ENCODE data around the gene MC2R.

Gene MC2R

DNA sequence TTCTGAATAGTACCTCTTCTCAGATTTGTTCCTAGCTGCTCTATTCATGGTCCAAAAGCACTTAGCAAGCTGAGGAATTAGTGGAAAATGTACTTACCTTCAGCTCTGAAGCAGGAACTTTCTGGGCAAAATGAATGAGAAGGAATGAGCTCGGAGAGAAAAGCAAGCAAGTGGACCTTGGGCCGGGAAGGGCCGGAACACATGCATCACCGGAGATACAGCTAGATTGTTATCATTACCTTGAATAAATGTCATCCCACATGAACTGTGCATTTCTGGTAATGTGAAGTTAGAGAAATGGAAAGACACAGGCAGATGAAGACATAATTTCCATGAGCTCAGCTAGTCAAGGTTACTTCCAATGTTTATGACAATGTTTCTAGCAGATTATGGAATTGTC is at the start of gene MC2R:
Gene MC2R (minus strand): TSS at position 146 of the 400 bp plus-strand sequence. CDS start 30,018 bp downstream, outside the sequence.
- no peak for DNase-seq

DNA sequence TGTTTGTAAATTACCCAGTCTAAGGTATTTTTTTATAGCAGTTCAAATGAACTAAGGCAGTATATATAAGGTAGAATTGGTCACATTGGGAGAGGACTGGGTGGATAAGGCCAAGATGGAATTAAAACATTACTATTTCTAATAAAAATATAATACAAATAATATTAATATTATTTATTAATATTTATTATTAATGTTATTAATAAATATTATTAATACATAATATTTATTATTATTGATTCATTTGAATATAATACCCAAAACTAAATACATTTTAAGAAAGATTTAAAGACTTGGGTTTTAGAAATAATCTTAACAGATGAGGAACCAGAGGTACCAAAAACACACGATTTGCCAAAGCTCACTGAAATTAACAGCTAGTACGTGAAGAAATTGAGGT is 30.5 kb upstream of the MC2R start:
- no peak for DNase-seq

DNA sequence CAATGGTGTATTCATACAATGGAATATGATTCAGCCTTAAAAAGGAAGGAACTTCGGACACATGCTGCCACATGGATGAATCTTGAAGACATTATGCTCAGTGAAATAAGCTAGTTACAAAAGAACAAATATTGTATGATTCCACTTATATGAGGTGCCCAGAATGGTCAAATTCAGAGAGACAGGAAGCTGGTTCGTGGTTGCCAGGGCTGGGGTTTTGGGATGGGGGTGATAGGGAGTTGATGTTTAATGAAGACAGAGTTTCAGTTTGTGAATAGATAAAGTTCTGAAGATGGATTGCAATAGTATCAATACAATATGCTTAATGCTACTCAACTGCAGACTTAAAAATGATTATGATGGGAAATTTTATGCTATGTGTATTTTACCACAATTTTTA is 28.0 kb upstream of the MC2R start:
- no peak for DNase-seq

DNA sequence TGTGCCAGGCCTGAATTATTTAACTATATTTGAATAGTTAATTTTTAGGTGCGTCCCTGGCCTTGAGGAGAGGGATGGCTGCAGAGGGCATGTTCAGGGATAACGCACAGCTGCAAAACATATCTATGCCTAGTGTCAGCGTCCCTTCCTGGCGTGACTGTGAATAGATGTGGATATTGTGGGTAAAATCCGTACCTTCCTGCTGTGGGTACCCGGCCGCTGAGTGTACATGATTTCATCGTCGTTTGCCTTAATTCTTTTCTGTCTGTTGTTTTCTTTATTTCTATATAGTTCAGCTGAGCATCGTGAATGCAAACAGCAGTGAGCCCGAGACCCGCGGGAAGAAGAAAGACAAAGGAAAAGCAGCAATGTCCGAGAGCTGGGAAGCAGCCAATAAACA is 25.0 kb upstream of the MC2R start:
- DNase-seq: no peak

DNA sequence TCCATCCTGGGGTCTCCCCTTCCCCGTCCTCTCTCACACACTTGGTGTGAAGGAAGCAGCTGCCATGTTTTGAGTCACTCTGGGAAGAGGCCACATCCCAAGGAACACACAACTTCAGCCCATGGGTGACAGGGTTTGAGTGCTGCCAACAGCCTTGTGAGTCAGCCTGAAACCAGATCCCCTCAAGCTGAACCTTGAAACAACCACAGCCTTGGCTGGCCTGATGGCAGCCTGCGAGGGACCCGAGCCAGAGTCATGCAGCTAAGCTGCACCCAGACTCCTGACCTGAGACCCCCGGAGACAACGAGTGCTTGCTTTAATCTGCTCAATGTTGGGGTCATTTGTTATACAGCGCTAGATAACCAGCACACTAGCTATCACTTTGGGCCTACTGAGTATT is 19.3 kb upstream of the MC2R start:
- no peak for DNase-seq

DNA sequence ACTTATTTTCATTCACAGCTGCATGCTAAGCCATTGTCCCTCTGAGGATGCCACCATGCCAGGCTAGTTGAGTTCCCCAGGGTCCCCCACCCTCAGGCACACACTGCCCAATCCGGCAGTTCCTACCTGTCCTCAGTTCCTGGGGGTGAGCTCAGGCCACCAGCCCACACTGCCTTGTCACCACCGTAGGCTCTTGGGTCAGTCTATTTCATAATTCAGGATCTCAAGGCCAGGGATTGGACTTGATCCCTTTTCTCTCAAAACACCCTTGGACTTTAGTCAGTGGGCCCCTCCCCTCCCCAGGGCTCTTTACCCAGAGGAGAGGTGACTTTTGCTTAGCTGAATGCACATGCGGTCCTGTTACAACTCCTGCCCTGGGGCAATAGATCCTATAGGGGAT is 18.7 kb upstream of the MC2R start:
- DNase-seq: no peak

DNA sequence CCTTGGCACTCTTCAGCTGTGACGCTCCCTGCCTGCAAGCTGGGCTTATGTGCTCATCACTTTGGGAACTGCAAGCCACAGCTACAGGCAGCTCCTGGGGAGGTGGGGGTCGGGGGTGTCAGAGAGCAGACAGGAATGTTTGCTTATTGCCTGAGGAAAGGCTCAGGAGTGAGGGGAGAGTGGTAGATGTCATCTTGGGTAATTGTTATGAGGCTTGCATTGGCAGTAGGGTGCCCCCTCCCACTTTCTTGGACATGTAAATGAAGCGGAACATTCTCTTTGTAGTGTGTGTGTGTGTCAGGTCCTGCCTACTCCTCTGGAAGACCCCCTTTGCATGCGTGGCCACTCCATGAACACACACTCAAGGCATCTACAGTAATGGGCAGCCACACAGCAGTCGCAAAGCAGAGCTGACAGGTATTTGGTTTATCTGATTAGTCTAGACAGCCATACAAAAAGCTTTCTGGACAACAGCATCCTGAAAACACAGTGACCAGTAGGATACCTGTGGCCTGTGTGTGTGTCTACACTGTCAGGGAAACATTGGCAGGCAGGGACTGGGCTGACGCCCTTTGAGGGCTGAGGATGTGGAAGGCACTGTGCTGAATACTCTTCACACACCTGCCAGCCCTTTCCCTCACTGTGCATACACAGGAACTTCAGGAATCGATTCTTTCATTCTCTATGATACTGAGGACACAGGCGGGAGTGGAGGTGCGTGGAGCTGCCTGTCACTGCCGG is 17.1 kb upstream of the MC2R start:
- DNase-seq: no peak

DNA sequence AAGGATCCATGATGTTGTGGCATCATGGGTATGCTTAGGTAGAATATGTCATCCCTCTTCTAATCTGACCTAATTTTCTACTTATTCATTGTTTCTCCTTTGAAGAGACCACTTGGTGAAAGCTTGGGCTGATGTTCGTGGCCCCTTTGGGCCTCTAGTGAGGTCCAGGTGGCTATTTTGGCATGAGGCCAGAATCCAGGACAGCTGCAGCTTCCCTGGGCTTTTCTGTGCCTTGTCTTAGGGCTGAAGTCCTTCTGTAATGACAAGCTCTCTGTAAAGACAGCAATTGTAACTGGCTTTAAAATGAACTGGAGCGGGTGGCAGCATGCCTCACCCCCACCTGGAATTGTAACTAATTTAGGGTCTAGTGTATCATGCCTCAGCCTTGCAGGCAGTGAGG is 15.6 kb upstream of the MC2R start:
- DNase-seq: no peak

DNA sequence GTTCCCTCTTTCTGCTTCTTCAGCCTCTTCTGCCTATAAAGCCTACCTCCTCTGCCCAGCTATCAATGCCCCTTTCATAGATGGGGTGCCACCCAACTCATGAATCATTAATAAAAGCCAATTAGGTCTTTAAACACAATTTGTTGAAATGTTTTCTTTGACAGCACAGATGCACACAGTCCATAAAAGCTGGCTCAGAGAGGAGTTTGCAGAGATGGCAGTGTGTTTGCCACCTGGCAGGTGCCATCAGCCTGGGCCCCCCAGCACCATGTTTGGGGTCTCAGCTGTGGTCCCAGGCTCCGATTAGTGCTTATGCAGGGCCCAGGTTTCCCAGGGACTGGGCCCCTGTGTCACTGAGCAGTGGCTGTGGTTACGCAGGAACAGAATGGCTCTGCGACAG is 7.9 kb upstream of the MC2R start:
- no peak for DNase-seq

DNA sequence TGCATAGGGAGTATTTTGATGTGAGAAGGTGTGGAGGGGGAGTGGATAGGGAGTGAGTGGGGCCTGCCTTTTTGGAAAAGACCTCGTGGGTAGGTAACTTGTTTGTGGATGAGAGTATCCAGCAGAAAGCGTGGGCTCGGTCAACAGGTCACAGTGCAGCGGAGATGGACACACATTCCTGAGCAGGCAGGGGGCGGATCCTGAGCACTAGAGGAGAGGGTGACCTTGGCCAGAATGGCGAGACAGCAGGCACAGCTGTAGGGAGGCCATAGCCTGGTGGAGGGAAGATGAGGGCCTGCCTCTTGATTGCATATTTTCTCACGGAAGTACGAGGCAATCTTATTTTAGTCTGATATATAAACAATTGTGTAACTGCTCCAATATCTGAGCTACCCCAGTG is 3.6 kb upstream of the MC2R start:
- no peak for DNase-seq

DNA sequence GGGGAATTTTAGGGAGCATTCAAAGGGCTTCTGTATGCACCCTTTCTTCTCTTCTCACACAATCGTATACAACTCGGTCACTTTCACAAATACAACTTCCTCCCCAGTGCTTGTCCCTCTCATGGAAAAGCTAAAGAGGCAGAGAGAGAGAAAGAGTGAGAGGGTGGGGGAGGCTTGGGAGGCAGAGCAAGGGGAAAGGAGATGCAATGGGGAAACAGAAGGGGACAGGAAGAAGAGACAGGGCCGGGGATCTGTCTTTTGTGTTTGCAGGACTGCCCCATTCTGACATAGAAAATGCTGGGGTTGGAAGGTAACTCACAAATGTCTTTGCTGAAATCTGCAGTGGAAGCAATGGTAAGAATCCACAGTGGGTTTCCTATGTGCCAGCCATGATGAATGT is 2.1 kb upstream of the MC2R start:
- no peak for DNase-seq

DNA sequence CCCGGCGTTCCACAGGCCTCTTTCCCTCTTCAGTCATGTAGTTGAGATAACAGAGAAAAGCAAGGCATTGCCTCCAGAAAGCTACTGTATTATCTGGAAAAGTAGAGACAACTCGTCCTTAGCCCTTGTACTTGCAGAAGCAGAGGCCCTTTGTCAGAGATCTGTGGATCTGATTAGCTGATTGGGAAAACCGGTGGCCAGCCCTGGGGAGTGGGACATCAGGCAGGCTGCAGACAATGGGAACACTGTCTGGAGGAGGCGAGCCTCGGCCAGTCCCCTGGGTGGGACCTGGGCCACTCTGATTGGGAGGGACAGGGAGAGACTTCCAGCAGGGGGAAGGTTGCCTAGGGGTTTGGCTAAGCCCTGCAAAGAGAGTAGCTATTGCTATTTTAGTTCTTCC is 1.2 kb upstream of the MC2R start:
- no peak for DNase-seq

DNA sequence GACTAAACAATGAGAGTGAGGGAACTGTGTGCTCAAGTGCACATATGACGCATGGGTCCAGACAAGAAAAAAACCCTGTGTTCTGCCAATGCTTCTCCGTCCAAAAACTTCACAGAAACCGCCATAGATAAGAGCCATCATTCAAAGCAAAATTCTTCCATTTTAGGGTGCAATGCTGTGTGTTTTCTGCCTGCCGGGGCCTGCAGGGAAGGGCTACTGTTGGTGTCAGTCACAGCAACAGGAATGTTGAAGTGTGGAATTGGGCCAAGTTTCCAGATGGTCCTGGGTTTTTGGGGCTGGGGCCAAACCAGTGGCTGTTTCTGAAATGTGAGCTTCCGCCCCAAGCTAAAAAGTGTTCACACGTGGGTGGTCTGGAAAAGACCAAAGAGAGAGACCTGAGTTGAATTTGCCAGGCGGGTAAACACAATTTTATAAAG is 677 bp upstream of the MC2R start:
- no peak for DNase-seq

DNA sequence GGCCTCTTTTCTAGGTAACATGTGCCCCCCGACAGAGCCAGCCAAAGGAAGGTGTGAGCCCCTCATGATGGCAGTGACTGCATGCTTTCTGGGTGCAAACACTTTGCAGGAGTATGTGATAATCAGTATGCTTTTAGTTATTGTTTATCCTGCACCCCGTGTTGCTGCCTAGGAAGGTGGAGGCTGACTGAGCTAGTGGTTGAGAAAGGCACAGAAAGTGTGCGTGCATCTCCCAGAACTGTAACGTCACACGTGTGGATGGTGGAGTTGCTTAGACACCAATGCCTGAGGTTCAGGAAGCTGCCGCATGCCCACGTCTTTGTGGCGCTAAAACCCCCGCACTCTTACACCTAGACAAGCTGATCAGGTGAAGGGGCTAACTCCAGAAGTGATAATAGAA is 580 bp downstream of the MC2R start:
- DNase-seq: no peak

DNA sequence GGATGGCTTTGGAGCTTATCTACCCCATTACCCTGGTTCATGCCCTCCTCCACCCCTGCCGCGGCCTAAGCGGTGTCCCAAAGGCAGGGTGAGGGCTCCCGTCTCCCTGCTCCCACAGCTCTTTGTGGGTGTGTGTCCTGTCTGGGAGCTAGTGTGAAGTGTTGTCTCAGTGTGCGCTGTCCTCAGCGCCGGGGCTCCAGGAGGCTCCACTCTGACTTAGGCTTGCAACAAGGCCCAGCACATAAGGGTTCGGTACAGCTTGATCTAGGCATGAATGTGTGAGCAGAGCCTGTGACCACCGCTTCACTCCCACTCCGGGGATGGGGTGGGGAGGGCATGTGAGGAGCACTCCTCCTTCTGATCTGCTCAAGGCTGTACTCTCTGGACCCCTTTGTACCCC is 1.2 kb downstream of the MC2R start:
- DNase-seq: no peak

DNA sequence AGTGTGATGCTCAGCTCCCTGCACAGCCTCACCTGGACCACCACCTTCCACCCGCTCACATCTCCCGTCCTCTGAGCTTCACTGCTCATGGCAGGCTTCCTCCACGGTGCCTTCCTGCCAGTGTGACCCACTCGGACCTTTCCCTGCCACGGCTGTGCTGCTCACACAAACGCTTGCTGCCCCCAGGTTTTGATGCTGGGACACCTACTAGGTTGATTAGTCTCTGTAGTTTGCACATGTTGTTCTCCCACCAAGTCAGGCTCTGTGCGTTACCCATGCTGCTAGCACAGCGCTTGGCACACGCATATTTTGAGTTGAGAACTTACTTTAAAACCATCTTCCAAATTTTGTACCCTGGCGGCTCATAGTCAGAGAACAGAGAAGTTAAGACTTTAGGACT is 2.1 kb downstream of the MC2R start:
- DNase-seq: no peak

DNA sequence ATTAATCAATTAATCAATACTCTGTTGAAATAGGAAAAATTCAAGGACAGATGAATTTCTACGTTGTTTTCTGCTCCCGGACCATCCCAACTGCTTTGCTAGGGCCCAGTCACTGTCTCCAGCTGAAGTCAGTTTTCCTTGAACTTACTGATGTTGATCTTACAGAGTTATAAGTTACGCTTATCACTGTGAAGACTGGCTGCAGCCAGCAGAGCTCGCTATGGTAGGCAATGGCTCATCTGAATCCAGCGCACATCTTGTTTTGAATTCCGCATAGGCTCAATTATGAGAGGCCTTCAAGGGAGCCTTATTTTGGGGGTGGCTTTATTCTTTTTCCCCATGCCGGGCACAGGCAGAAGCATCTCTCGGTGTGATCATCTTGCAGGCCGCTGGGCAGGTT is 2.7 kb downstream of the MC2R start:
- no peak for DNase-seq

DNA sequence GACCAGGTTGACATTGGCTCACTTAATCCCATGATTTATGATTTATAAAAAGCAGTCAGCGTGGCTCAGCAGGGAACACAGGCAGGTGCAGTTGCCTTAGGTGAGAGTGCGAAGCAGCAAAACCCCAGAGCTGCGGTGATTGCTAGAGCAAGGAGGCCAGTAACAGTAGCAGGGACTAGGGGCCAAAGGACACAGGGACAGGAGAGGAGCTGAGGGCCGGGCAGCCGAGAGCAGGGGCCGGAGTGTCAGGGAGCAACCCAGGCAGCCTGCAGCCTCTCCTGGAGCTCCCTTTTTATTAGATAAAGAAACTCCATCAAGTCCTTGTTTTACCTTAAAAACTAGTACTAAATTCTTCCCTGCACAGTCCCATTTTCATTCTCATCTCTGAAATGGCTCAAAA is 4.3 kb downstream of the MC2R start:
- DNase-seq: no peak

DNA sequence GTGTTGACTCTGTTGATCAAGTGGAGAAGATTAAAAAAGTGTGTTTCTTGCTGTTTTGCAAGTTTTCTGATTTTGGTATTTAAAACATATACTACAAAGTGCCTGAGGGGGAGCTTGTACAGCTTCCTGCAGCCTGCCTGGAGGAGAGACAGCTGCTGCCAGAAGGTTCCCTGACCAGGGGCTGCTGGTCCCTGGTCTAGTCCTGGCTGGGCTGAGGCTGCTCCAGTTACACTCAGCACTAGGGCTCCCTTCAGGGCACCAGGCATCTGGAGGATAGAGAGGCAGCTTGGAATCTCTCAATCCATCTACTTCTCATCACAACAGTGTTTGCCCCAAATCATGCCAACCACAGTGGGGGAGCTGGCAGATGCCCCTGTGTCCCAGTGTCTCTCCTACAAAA is 4.8 kb downstream of the MC2R start:
- no peak for DNase-seq

DNA sequence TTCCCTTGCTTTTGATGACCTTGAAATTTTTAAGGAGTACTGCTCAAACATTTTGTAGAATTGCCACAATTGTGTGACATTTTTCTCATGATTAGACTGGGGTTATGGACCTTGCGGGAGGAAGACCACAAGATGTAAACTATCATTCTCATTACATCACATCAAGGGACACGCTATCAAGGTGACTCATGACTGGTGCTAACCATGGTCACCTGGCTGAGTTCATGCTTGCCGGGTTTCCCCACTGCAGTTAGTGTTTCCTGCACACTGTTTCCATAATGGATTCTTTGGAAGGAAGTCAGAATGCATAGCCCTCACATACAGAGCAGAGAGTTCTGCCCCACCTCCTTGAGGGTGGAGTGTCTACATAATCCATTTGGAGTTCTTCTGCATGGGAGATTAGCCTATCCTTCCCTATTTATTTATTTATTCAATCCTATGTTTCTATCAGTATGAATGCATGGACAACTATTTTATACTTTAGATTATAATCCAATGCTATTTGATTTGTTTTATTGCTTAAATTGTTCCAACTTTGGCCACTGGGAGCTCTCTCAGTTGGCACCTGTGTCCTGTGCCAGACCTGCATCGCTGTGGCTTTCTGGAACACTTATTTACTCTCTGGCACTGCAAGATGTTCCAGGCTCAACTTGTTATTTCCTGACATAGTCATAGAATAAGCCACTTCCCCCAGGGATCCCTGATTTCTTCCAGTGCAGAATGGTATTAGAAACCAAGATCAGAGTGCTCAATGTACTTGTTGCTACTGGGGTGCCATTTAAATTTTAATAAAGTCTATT is 6.0 kb downstream of the MC2R start:
- no peak for DNase-seq

DNA sequence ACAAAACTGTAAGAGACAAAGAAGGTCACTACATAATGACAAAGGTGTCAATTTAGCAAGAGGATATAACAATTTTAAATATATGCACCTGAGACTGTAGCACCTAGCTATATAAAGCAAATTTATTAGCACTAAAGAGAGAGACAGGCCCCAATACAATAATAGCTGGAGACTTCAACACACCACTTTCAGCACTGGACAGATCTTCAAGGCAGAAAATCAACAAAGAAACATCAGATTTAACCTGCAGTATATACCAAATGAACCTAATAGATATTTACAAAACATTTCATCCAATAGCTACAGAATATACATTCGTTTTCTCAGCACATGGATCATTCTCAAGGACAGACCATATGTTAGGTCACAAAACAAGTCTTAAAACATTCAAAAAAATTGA is 14.7 kb downstream of the MC2R start:
- no peak for DNase-seq

DNA sequence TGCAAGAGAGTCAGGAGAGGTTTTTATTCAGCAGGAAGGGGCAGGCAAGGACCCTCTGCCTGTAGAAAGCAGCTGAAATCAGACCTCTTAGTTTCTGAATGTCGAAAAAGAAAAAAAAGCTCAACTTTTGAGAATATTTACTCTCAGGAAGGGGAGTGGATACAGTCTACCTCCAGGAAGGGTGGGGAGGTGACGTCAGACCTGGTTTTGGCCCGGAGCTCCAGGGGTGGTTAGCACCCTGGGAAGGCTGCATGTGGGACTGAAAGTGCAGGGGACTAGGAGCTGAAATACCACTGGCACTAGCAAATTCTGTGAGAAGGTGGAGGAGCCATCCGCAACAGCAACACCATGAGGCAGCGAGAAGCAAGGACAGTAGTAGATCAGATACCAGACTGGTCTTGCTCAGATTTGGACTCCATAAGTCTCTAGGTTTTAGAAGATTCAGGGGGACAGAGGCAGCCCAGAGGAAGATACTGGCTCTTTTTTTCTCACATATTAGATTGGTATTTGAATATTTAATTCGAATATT is 19.8 kb downstream of the MC2R start:
- DNase-seq: no peak

DNA sequence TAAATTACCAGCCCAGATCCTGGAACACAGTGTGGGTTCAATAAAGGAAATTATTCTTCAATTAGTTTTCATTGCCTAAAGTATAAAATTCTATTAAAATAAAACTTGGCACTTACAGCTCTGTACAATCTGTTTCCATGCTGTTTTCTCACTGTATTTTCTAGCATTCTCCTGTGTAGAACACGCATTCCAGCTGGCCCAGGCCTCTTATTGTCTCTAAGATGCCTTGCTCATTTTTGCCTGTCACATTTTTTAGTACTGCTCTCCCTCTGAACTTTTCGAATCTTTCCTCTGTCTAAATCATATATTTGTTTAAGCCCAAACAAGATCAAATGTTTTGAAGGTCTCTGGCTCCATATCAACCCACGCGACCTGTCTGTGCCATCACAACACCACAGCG is 20.8 kb downstream of the MC2R start:
- no peak for DNase-seq

DNA sequence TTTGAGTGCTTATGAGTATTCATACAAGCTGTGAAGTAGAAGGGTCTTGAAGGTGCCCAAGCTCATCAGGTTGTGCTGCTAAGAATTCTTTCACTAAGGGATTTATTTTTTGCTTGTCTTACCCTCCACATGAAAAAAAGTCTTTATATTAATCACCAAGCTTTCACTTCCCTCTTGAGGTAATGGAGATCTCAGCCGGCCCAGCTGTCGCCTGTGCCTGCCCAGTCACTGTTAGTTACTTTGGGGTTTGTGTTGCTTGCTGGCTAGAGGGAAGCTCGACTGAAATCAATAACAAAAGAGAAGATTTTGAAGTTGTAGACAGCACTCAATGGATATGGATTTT is 21.9 kb downstream of the MC2R start:
- no peak for DNase-seq

DNA sequence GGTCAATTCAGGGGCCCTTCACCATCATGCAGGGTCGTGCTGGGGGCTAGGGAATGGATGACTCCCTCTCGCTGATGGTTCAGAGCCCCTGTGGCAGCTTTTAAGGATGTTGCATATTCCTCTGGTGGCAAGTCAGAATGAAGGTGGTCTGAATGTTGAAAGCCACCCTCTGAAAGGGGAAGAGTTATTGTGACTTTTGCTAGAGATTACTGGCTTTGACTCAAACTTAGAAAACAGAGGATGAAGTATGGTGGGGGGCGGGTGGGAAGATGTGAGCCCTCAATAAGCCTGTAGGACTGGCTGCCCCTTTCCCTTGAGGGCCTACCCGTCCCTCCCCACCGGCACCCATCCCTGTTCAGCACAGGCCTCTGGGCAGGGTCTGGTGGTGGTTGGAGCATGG is 23.2 kb downstream of the MC2R start:
- DNase-seq: no peak
